ENCODE measurements around the gene PROC.

- TF ChIP-seq CTCF (IDR thresholded peaks at IDR 0.05): no peak
- TF ChIP-seq POLR2A (IDR thresholded peaks at IDR 0.05): no peak
Observed at GRCh38 chr2:127425540-127426490, 7.6 kb downstream of the PROC start.

Measured in esophagus squamous epithelium (tissue), 4 donors.